NCI-H1436 (cell line): ENCODE data around the gene DST.

Experiments
- DNase-seq: peaks from one replicate; lab custom pipeline; 2025; lab: John Stamatoyannopoulos, UW

The DST gene

GRCh38 chr6:56433119-56433518 is 209.6 kb downstream of the DST start:
- DNase-seq, result no peak

DNA sequence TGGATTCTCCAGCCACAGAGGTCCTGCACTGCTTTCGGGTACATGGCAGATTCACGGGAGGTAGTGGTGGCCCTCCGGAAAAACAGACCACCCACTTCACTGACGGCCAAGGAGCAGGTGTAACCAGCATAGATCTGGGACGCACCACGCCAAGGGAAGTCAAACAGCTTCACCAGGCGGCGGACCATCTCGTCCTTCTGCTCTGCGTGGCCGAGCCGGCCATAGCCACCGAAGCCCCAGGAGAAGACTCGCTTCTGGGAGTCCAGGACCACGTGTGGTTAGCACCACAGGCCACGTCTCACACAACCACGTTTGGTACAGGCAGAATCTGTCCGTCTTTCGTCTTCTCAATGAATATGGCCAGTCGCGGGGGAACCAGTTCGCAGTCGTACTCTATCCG is 210.5 kb downstream of the DST start:
- no peak for DNase-seq

DNA sequence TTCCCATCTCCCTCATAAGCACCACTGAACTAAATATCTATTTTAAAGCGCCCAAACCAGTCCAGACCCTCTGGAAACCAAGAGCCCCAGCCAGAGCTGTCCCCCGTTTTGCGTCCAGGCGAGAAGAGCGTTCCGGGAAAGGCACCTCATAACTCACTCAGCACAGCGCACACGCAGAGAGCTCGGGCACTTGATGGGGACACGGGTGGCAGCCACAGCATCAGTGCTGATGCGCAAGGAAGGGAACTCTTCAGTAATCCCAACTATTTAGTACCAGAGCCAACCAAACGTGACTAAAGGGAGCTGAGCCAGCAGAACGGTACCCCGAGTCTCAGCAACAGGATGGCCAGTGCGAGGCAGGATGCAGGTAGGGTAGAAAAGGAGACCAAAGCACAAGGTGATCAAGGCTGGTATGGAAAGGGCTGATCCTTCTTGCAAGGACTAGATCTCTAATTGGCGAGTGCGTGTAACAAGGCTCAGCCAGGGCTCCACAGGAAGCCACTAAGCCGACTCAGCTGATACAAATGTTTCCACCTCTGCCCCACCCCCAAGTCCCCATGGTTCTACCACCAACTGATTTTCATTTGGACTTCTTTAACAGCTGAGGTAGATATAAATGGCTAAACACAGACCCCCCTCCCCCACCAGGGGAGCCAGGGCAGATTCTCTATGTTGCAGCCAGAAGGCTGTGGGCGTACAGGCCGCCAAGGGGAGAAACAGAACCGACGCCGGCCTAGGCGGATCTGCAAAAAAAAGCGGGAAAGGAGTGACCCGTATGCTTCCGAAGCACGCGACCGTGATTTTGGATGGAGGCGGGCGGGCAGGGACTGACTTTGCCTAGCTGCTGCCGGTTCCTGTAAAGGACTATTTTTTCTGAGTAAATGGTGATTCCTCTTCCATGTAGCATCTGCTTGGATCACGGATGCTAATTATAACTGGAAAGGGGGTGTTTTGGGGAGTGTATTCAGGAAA is 211.8 kb downstream of the DST start:
- DNase-seq, result no peak

- no peak for DNase-seq
Observed at GRCh38 chr6:56424542-56425083, 218.1 kb downstream of the DST start.

- DNase-seq, result no peak
Observed at GRCh38 chr6:56424064-56424463, 218.6 kb downstream of the DST start.

DNA sequence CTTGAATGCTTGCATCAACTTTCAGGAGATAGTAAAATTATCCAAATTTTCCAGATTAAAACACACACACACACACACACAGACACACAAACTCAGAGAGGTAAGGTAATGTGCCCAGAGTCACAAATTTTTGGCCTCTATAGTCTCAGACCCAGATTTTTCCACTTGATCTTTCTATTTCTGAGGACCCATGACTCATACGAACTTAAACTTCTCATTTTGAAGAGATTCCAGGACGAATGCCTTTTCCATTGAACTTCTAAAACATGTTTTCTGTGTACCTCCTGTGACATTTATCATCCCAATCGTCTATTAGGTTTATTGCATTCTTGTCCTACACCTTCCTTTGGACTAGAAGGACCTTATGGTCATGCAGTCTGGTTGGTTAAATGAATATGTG is 222.4 kb downstream of the DST start:
- no peak for DNase-seq

DNA sequence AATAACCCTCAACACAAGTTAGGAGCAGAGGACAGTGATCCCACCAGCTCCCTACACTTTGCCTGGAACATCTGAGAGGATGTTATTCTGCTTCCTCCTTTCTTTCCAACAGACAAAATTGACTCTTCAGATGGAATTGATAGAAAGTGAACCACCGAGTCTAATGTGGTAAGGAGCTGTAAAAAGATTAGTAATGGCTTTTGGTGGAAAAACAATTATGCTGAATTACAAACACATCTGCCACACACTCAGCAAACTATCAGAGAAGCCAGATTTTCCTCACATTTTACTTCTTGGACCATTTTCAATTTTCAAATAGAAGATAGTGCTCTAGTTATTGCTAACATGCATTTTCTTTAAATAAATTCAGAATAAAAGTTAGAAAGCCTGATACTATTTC is 223.5 kb downstream of the DST start:
- DNase-seq, result no peak

- DNase-seq, result no peak
Observed at GRCh38 chr6:56417823-56418222, 224.9 kb downstream of the DST start.

- DNase-seq, result no peak
Observed at GRCh38 chr6:56416247-56416646, 226.4 kb downstream of the DST start.

DNA sequence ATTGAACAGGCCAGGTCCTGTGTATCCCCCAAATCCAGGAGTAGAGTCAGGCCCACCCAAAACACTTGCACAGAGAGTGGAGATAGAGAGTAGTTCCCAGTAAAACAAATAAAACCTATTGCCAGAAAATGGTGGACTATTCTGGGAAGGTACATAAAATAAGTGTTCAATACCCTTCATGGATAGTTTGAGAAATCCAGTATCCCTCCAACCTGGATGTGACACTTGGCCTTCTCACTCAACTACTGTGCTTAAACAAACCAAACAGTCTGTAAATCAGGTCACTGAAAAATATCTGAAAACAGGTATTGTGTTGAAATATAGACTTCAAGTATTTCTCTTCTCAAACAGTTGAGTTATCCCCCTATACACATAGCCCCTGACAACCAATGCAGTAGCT is 233.7 kb downstream of the DST start:
- DNase-seq, result no peak
